Activated T-helper 1 cell treated with anti-CD3 and anti-CD28 coated beads, Interleukin-12 subunit alpha, Interleukin-12 subunit beta, Interleukin-2, Interleukin-4 antibody, amounts not matched to agents 30 ng/mL and 10 ng/mL and 1 ng/mL, durations not matched to agents 14 hours and 24 hours and 36 hours (primary cell): ENCODE measurements around the gene KNG1. TPM values are rescaled to one million over a fixed set of nuclear protein-coding genes. Genes with fewer than 3 reads are reported as not detected.
"Not testable (repeated sequence)": the region's sequence is repeated elsewhere in the genome, so short reads cannot be mapped to it uniquely, and the experiment has no call there.

Source experiments
- DNase-seq: peaks from one replicate; pipeline ENCODE4 v3.0.0; 2021; ENCODE audit warnings: low spot score
- H3K27ac Mint-ChIP-seq: one replicate; pipeline ENCODE4 v1.8.0; 2021; ENCODE audit warnings: mild to moderate bottlenecking, mixed read lengths
- H3K27me3 Mint-ChIP-seq: one replicate; pipeline ENCODE4 v1.8.0; 2022; ENCODE audit warnings: mild to moderate bottlenecking, moderate library complexity, mixed read lengths; ENCODE audit not compliant: insufficient read depth
- H3K36me3 Mint-ChIP-seq: one replicate; pipeline ENCODE4 v1.8.0; 2021; ENCODE audit warnings: low read depth, mixed read lengths
- H3K4me1 Mint-ChIP-seq: one replicate; pipeline ENCODE4 v1.8.0; 2021; ENCODE audit warnings: low read depth, mixed read lengths
- H3K4me3 Mint-ChIP-seq: one replicate; pipeline ENCODE4 v1.8.0; 2021; ENCODE audit warnings: mild to moderate bottlenecking, moderate library complexity, mixed read lengths
- H3K9me3 Mint-ChIP-seq: one replicate; pipeline ENCODE4 v1.8.0; 2021; ENCODE audit warnings: mixed read lengths
- intact Hi-C: fragments of 100-400 bp; cut with micrococcal nuclease; formaldehyde crosslinking; loops from one replicate; pipeline ENCODE4 v1.15.1; 2024
- total RNA-seq: library from RNA; stranded (reverse); gene quantifications from 2 replicates; pipeline ENCODE4 v1.2.3, GENCODE V29; 2022

KNG1 gene
- total RNA-seq, 1 donor from 2014 or later = not detected

DNA sequence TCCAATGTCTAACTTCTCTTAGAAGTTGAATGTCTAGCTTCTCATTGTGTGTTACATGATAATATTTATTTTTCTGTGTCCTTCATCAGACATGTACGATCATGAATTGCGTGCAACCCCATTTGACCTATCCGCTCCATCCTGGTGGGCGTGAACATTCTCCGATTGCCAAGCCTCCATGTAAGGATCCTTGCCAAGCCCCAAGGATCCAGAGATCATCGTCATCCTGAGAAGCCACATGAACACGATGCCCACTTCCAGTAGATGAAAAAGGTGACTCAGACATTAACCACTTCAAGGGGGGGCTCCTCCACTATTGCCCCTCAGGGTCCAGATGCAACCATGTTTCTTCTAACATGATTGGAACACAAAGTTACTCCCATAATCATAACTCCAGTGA lies 25.5 kb upstream of the KNG1 start:
- peaks cover 32% of the 10 kb centered on the region for H3K27me3 Mint-ChIP-seq
- H3K27ac Mint-ChIP-seq = no peak overlapping the region
- intact Hi-C loops = no loop called here
- H3K4me3 Mint-ChIP-seq = no peak overlapping the region
- no peaks in the 10 kb centered on the region for H3K36me3 Mint-ChIP-seq
- no peak for DNase-seq
- H3K4me1 Mint-ChIP-seq = peaks cover 11% of the 10 kb centered on the region
- H3K9me3 Mint-ChIP-seq = peaks cover 7% of the 10 kb centered on the region

DNA sequence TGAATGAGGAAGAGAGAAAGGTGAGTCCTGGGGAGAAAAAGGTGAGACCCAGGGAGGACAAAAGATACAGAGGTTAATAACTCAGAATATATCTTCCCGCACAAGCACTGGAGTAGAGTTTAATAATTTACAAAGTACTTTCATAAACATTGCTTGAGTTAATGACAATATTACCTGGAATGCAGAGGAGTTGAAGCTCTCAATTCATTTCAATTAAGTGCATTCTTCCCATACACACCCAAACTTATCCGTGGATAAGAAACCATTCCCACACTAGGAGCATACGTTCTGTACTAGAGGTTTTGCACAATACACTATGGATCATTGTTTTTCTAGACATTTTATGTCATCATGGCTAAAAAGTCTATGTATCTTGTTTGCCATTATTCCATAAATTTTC lies 23.3 kb upstream of the KNG1 start:
- no peak for DNase-seq
- H3K9me3 Mint-ChIP-seq = no peaks in the 10 kb centered on the region
- H3K27me3 Mint-ChIP-seq = peaks cover 31% of the 10 kb centered on the region
- H3K27ac Mint-ChIP-seq = no peak overlapping the region
- no peak overlapping the region for H3K4me3 Mint-ChIP-seq
- no peaks in the 10 kb centered on the region for H3K4me1 Mint-ChIP-seq
- intact Hi-C loops = no loop called here
- H3K36me3 Mint-ChIP-seq = no peaks in the 10 kb centered on the region

DNA sequence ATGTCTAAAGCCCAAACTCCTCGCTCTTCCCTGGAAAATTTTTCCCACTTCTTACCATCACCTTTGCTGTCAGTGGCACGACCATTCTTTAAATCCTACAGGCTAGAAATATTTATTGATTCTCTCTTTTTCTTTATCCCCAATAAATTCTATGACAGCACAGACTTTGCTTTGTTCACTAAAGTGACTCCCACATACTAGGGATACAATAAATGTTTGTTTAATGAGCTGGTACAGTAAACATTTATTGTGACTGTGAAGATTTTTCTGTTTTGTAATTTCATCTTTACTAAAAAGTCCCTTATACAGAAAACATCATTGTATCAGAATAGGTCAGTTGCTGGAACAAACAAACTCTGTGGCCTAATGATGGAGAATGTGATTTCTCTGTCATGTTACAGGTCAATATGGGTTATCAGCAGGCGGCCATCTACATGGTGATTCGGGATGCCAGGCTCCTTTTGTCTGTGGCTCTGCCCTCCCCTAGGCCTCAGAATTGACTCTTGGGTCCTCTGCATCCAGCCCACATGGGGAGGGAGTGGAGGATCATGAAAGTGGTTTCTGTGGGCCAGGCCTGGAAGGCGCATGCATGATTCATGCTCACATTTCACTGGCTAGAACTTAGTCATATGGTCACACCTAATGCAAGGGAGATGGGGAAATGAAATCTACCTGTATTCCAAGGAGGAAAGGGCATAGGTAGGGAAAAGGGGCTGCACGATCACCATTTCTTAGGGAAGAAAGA lies 22.7 kb upstream of the KNG1 start:
- H3K4me1 Mint-ChIP-seq = no peaks in the 10 kb centered on the region
- H3K36me3 Mint-ChIP-seq = no peaks in the 10 kb centered on the region
- H3K9me3 Mint-ChIP-seq = no peaks in the 10 kb centered on the region
- H3K27me3 Mint-ChIP-seq = peaks cover 27% of the 10 kb centered on the region
- DNase-seq = no peak
- H3K27ac Mint-ChIP-seq = no peak overlapping the region
- no peak overlapping the region for H3K4me3 Mint-ChIP-seq
- intact Hi-C loops = no loop called here

DNA sequence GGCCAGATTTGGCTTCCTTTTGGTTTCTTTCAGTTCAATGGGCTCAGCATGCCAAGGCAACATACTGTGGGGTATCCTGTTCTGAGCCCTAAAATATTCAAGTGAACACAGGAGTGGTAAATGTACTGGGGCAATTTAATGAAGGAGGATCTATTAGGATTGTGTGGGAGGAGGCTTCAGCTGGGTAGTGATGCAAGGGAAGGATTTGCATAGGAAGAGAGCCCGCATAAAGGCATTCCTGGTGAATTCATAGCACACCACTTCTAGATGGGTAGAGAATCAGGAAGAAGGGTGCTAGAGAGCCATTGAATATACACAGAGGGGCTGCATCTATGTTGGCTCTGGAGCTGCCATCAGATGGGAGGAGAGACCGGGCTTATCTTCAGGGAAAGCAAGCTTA lies 20.6 kb upstream of the KNG1 start:
- peaks cover 17% of the 10 kb centered on the region for H3K27me3 Mint-ChIP-seq
- intact Hi-C loops = no loop called here
- H3K36me3 Mint-ChIP-seq = no peaks in the 10 kb centered on the region
- no peaks in the 10 kb centered on the region for H3K9me3 Mint-ChIP-seq
- peaks cover 6% of the 10 kb centered on the region for H3K4me1 Mint-ChIP-seq
- H3K27ac Mint-ChIP-seq = no peak overlapping the region
- DNase-seq = no peak
- no peak overlapping the region for H3K4me3 Mint-ChIP-seq

DNA sequence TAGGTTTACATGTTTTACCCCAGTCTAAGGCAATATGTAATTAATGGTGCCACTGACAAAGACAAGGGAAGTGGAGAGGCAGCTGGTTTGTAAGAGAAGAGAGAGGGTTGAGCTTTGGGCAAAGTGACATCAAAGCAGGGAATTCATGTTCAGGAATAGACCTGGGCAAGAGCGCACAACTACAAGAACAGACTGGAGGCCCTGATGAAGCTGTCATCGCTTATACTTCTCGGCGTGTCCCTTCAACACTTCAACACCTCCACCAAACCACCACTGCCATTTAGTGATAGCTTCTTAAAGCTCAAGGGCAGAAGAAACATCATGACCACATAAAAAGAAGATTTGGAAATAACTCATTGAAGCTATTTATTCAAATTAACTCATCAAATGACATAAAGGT lies 19.6 kb upstream of the KNG1 start:
- Mint-ChIP-seq H3K36me3 (no peaks in the 10 kb centered on the region), H3K4me1 (peaks cover 6% of the 10 kb centered on the region), H3K27ac (no peak overlapping the region), H3K9me3 (no peaks in the 10 kb centered on the region), H3K27me3 (peaks cover 11% of the 10 kb centered on the region), H3K4me3 (no peak overlapping the region)
- intact Hi-C loops = no loop called here
- DNase-seq = no peak

DNA sequence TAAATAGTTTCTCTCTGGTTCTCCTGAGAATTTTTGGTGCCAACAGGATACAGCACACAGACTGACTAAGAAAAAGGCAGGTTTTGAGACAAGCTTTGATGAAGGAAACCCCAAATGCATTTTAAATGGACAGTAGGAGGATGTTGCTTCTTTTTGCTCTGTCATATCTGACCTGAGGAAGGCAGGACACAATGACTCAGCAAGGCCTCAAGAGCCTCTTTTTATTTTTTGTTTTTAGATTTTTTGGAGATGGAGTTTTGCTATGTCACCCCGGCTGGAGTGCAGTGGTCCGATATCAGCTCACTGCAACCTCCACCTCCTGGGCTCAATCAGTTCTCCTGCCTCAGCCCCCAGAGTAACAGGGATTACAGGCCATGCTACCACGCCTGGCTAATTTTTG lies 16.9 kb upstream of the KNG1 start:
- no peak for DNase-seq
- Mint-ChIP-seq H3K4me3 (no peak overlapping the region), H3K4me1 (peaks cover 6% of the 10 kb centered on the region), H3K9me3 (no peaks in the 10 kb centered on the region), H3K27ac (no peak overlapping the region), H3K27me3 (peaks cover 14% of the 10 kb centered on the region), H3K36me3 (no peaks in the 10 kb centered on the region)
- intact Hi-C loops = no loop called here

DNA sequence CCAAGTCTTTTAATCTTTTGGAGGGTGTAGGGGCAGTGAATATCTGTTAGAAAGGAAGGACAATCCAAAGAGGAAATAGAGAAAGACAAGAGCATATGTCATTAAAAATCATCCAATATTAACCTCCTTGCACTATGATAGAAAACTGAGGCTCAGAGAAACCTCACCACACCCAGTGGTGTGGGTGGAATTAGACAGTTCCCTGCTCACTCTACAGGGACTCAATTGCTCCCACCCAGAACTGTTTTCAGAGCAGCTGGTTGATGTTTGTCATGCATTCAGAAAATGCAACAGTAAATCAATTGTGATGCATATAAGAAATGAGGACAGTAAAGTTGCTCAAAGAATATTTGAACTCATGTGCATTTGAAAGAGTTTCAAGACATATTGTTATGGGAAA lies 14.7 kb upstream of the KNG1 start:
- intact Hi-C loops, H3K4me3 Mint-ChIP-seq, DNase-seq, H3K9me3 Mint-ChIP-seq, H3K36me3 Mint-ChIP-seq, H3K27ac Mint-ChIP-seq: not testable (repeated sequence)
- Mint-ChIP-seq H3K27me3 (peaks cover 19% of the 10 kb centered on the region), H3K4me1 (peaks cover 17% of the 10 kb centered on the region)

DNA sequence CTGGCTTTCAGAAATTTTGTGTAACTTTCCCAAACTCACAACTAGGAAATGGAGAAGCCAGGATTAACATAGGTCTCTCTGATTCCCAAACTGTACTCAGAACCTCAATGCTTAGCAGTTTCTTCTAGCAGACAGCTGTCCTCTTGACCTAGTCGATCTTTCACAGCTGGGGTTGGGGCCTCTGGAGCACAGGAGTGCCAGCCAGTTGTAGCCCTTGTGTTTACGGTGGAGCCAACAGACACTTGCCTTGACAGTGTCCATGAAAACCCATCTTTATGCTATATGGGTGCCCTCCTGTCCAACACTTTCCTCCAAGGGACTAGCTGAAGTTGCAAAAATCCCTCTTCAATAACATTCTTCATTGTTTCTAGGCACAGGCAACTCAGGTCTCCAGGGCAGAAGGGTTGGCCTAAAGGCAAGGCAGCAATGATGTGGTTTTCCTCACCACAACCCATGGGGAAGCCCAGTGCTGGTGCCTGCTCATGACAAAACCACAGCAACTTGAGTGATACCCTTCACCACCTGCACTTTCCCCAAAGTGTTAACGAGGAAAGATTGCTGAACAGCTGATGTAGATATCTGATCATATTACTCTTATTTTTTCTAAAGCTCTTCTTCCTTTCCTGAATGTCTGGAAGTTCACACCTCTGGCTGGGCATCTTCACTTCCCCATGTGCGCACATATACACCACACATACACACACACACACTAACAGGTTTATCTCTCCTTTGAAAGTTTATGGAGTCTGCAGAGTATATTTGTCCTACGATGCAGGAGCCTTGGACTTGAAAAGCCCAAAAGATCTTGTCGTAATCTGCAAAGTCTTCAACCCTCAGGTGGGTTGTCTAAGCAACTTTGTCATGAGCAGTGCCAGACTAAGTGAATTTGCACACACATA lies 11.0 kb upstream of the KNG1 start:
- Mint-ChIP-seq H3K27ac (peak overlapping the region; percentile 15), H3K4me3 (no peak overlapping the region), H3K9me3 (no peaks in the 10 kb centered on the region), H3K4me1 (peaks cover 11% of the 10 kb centered on the region), H3K36me3 (no peaks in the 10 kb centered on the region), H3K27me3 (peaks cover 32% of the 10 kb centered on the region)
- DNase-seq = peak; percentile 48
- intact Hi-C loops = loop anchor here (5.0 kb wide), 1 partner anchor 64 kb away; the partner anchor contains the start of gene FETUB

DNA sequence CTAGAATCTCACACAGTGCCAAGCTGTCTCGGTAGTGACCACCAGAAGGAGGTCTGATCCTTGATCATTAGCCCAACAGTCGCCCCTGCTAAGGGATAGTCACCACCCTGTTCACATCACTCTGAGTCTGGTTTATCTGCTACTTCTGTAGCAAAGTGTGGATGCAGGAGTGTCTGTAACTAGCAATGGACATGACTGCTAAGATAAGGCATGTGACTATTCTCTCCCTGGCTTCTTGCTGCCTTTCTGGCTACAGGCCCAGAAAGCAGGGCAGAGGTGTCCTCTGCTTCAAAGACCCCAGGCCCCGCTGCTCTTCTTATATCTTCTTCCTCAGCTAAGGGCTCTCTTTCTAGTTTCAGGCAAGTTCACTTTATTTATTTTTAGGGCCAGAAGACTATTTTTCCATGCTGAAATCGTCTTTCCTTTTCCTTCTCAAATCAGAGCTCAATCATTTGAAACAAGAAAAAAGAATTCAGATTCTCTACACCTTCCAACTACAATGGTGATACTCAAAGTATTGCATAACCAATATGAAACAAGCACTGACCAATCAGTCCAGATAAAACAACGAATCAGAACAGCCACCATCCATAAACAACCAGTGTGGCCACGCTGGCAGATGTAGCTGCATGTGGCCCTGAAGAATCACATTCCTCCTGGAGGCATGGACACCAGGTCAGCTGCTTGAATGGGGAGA lies 8.0 kb upstream of the KNG1 start:
- no peaks in the 10 kb centered on the region for H3K9me3 Mint-ChIP-seq
- H3K4me1 Mint-ChIP-seq = peaks cover 11% of the 10 kb centered on the region
- no peaks in the 10 kb centered on the region for H3K36me3 Mint-ChIP-seq
- intact Hi-C loops = loop anchor here (5.0 kb wide), 1 partner anchor 67 kb away; the partner anchor contains the start of gene FETUB
- no peak overlapping the region for H3K27ac Mint-ChIP-seq
- no peak overlapping the region for H3K4me3 Mint-ChIP-seq
- peaks cover 37% of the 10 kb centered on the region for H3K27me3 Mint-ChIP-seq
- DNase-seq = no peak

DNA sequence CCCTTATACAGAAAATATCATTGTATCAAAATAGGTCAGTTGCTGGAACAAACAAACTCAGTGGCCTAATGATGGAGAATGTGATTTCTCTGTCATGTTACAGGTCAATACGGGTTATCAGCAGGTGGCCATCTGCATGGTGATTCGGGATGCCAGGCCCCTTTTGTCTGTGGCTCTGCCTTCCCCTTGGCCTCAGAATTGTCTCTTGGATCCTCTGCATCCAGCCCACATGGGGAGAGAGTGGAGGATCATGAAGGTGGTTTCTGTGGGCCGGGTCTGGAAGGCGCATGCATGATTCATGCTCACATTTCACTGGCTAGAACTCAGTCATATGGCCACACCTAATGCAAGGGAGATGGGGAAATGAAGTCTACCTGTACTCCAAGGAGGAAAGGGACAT lies 6.5 kb upstream of the KNG1 start:
- peaks cover 36% of the 10 kb centered on the region for H3K27me3 Mint-ChIP-seq
- H3K4me3 Mint-ChIP-seq, intact Hi-C loops, H3K27ac Mint-ChIP-seq, H3K9me3 Mint-ChIP-seq, DNase-seq, H3K36me3 Mint-ChIP-seq: not testable (repeated sequence)
- H3K4me1 Mint-ChIP-seq = peaks cover 10% of the 10 kb centered on the region

DNA sequence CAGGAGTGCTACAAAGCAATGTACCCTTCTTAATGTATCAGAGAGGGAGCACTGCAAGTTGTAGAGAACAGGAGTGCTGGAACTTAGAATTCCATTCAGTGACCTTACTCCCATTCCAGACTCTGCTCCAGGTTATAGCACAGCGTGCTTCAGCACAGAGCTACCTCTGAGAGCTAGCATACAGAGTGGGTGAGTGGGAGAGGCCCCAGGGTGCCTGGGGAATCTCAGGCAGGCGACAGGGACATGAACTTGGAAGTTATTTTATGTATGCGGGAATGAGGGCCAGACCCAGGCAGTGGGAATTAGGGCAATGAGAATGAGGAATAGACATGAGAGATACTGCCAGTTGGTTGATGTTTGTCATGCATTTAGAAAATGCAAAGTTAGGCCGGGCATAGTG lies 3.7 kb upstream of the KNG1 start:
- Mint-ChIP-seq H3K4me1 (peaks cover 2% of the 10 kb centered on the region), H3K27ac (no peak overlapping the region), H3K27me3 (peaks cover 22% of the 10 kb centered on the region), H3K9me3 (peaks cover 2% of the 10 kb centered on the region), H3K4me3 (no peak overlapping the region), H3K36me3 (no peaks in the 10 kb centered on the region)
- no peak for DNase-seq
- intact Hi-C loops = no loop called here

DNA sequence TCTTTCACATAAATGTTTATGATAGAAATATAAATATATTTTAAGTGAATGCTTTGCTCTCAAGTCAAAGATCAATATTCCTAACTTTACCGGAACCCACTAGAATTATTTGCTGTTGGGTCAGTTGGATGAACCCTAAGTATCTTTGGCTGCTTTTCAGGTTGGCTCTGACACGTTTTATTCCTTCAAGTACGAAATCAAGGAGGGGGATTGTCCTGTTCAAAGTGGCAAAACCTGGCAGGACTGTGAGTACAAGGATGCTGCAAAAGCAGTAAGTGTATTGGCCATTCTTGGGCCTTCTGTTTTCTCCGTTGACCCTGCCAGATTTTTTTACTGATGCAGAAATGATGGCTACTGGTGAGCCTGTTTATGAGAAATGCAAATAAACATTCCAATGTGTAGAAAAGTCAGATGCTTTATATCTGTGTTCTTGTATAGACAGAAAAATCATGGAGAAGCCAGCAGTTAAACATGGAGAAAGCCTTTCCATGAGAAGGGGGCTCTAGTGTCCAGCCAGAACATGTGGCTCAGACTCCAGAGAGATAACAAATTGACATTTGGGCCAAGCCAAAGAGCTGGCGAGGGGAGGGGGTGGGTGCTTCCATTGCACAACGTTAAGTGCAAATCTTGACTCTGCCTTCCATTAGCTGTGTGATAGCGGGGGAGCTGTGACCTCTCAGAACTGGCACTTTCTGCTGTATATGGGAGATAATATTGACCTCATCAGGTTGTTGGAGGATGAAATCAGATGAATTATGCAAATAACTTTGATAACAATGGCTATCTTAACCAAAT lies 3.0 kb downstream of the KNG1 start:
- intact Hi-C loops = no loop called here
- DNase-seq = no peak
- Mint-ChIP-seq H3K4me1 (peaks cover 4% of the 10 kb centered on the region), H3K9me3 (peaks cover 4% of the 10 kb centered on the region), H3K27ac (no peak overlapping the region), H3K4me3 (no peak overlapping the region), H3K27me3 (peaks cover 3% of the 10 kb centered on the region), H3K36me3 (no peaks in the 10 kb centered on the region)
